ENCODE results near the gene NIT1.

NIT1 gene

DNA sequence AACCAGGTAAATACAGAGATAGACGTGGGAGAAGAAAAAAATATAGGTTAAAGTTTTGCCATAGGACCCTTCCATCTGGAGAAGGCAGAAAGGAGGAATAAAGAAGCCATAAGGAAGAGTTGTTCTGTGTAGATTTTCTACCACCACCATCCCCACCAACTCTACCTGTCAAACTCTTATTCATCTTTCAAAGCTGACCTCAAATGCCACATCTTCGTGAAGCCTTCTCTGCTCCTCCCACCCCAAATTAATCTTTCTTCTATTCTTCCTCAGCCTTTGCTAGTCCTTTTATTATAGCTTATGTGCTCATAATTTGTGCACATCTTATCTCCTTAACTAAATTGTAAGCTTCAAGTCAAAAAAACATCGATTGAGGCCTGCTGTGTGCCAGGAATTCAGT lies 27.3 kb upstream of the NIT1 start:
- H2AK5ac ChIP-seq (ENCODE audit: low read depth, low read length) = no peak overlapping the region
- H2BK5ac ChIP-seq (ENCODE audit: low read length) = no peak overlapping the region
- no peak overlapping the region for H4K91ac ChIP-seq (ENCODE audit: low read depth, low read length, poor library complexity)
- H3K27me3 ChIP-seq (ENCODE audit: control insufficient read depth in 3 of 3, insufficient read depth in 3 of 3, low read depth in 1 of 3, low read length in 3 of 3) = peaks cover 0 to 56% (median 0%) of the 10 kb centered on the region in 3 experiments
- no peak overlapping the region for H3K23ac ChIP-seq (ENCODE audit: low read depth, low read length, poor library complexity)
- no peak overlapping the region for H3K14ac ChIP-seq (ENCODE audit: low read length)
- no peak overlapping the region for H4K8ac ChIP-seq (ENCODE audit: low read depth, low read length)
- no peak for DNase-seq (ENCODE audit: low spot score)
- H3K9ac ChIP-seq (ENCODE audit: low read depth, low read length, poor library complexity) = no peak overlapping the region
- H3K79me1 ChIP-seq (ENCODE audit: low read depth, low read length) = no peaks in the 10 kb centered on the region
- H3K4me1 ChIP-seq (ENCODE audit: control insufficient read depth in 2 of 2, insufficient read depth in 1 of 2, low read depth in 1 of 2, low read length in 2 of 2) = no peaks in the 10 kb centered on the region
- no peak overlapping the region for H2BK12ac ChIP-seq (ENCODE audit: low read length)
- H3K36me3 ChIP-seq (replicated peaks in 1 of 2; ENCODE audit: control insufficient read depth in 2 of 2, insufficient read depth in 2 of 2, low read length in 2 of 2) = no peaks in the 10 kb centered on the region
- H3K18ac ChIP-seq (ENCODE audit: low read length) = no peak overlapping the region
- no peak overlapping the region for H2AFZ ChIP-seq (ENCODE audit: low read length)
- H3K4me3 ChIP-seq (ENCODE audit: low read length in 2 of 2) = no peak overlapping the region
- H3K4me2 ChIP-seq (ENCODE audit: insufficient read depth, low read length, poor library complexity, severe bottlenecking) = no peak overlapping the region
- H3K9me3 ChIP-seq (replicated peaks in 1 of 2; ENCODE audit: control insufficient read depth in 2 of 2, insufficient read depth in 1 of 2, low read depth in 1 of 2, low read length in 2 of 2) = no peaks in the 10 kb centered on the region
- H3K4ac ChIP-seq (ENCODE audit: low read length) = no peak overlapping the region
- no peak overlapping the region for H3K27ac ChIP-seq (replicated peaks; ENCODE audit: low read length)
- H2BK15ac ChIP-seq (ENCODE audit: low read length) = no peak overlapping the region
- no CpG with 5 or more reads among the region's 3 CpGs for WGBS, 2 donors (ENCODE audit: extremely low coverage in 2 of 2, insufficient read length in 2 of 2, insufficient replicate concordance in 1 of 2)
- no peak overlapping the region for H2BK120ac ChIP-seq (ENCODE audit: low read depth, low read length)

DNA sequence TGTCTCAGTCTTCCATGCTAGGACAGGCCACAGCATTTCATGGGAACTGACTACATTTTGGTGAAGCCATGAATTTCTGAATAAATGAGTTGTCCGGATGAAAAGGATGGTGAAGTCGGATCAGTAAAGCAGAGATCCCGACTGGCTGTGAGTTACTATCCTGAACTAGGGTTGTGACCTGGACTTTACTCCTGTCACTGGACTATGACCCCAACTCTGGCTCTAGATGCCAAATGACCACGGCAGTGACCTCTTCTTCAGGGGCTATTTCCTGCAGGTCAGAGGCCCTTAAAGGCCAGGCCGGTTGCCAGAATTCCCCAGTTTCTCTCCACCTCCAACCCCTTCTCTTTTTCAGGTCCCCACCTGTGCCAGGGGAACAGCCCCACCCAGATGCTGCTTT lies 26.8 kb upstream of the NIT1 start:
- H3K4ac ChIP-seq (ENCODE audit: low read length) = no peak overlapping the region
- no peaks in the 10 kb centered on the region for H3K79me1 ChIP-seq (ENCODE audit: low read depth, low read length)
- no peak overlapping the region for H2AFZ ChIP-seq (ENCODE audit: low read length)
- no peak overlapping the region for H3K9ac ChIP-seq (ENCODE audit: low read depth, low read length, poor library complexity)
- H2BK120ac ChIP-seq (ENCODE audit: low read depth, low read length) = no peak overlapping the region
- no peak overlapping the region for H2BK15ac ChIP-seq (ENCODE audit: low read length)
- no peak overlapping the region for H4K91ac ChIP-seq (ENCODE audit: low read depth, low read length, poor library complexity)
- H4K8ac ChIP-seq (ENCODE audit: low read depth, low read length) = no peak overlapping the region
- no peak overlapping the region for H3K27ac ChIP-seq (replicated peaks; ENCODE audit: low read length)
- peaks cover 0 to 57% (median 0%) of the 10 kb centered on the region in 3 experiments for H3K27me3 ChIP-seq (ENCODE audit: control insufficient read depth in 3 of 3, insufficient read depth in 3 of 3, low read depth in 1 of 3, low read length in 3 of 3)
- no peak overlapping the region for H2AK5ac ChIP-seq (ENCODE audit: low read depth, low read length)
- no peak overlapping the region for H3K23ac ChIP-seq (ENCODE audit: low read depth, low read length, poor library complexity)
- WGBS, 2 donors (ENCODE audit: extremely low coverage in 2 of 2, insufficient read length in 2 of 2, insufficient replicate concordance in 1 of 2) = no CpG with 5 or more reads among the region's 5 CpGs
- H3K9me3 ChIP-seq (replicated peaks in 1 of 2; ENCODE audit: control insufficient read depth in 2 of 2, insufficient read depth in 1 of 2, low read depth in 1 of 2, low read length in 2 of 2) = no peaks in the 10 kb centered on the region
- no peak for DNase-seq (ENCODE audit: low spot score)
- H2BK12ac ChIP-seq (ENCODE audit: low read length) = no peak overlapping the region
- no peak overlapping the region for H3K14ac ChIP-seq (ENCODE audit: low read length)
- no peak overlapping the region for H2BK5ac ChIP-seq (ENCODE audit: low read length)
- no peak overlapping the region for H3K4me2 ChIP-seq (ENCODE audit: insufficient read depth, low read length, poor library complexity, severe bottlenecking)
- H3K18ac ChIP-seq (ENCODE audit: low read length) = no peak overlapping the region
- H3K4me3 ChIP-seq (ENCODE audit: low read length in 2 of 2) = no peak overlapping the region
- H3K36me3 ChIP-seq (replicated peaks in 1 of 2; ENCODE audit: control insufficient read depth in 2 of 2, insufficient read depth in 2 of 2, low read length in 2 of 2) = no peaks in the 10 kb centered on the region
- H3K4me1 ChIP-seq (ENCODE audit: control insufficient read depth in 2 of 2, insufficient read depth in 1 of 2, low read depth in 1 of 2, low read length in 2 of 2) = no peaks in the 10 kb centered on the region

DNA sequence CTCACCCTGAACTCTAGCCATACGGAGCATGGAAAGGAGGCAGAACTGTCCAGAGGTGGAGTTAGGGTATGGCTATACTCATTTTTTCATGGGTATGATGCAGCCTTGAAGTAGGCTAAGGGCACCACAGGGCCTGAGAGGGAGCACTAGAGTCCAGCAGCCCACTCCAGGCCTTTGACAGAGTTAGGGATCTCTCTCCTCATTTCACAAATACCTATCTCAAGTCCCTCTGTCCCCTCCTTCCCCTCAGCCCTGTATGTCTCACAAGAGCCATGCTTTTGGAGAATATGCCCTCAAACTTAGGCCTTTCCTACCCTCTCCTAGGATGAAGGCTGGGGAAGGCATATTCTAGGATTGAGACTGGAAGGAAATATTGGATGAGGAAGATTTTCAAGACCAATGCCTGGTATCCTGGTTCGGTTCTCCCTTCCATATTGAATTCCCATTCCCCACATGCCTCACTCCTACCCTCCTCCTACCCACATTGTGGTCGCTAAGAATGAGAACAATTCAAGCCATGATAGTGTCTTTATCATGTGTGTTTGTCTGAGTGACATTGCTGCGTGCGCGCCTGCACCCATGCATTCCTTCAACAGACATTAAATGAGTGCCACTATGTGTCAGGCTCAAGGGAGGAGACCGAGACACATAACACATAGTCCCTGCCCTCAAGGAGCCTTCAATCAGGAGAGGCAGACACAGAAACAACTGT lies 26.0 kb upstream of the NIT1 start:
- no peak overlapping the region for H3K9ac ChIP-seq (ENCODE audit: low read depth, low read length, poor library complexity)
- H3K4me1 ChIP-seq (ENCODE audit: control insufficient read depth in 2 of 2, insufficient read depth in 1 of 2, low read depth in 1 of 2, low read length in 2 of 2) = no peaks in the 10 kb centered on the region
- H3K14ac ChIP-seq (ENCODE audit: low read length) = no peak overlapping the region
- WGBS, 2 donors (ENCODE audit: extremely low coverage in 2 of 2, insufficient read length in 2 of 2, insufficient replicate concordance in 1 of 2) = no CpG with 5 or more reads among the region's 7 CpGs
- no peak overlapping the region for H2BK5ac ChIP-seq (ENCODE audit: low read length)
- no peak overlapping the region for H2BK15ac ChIP-seq (ENCODE audit: low read length)
- no peak overlapping the region for H3K18ac ChIP-seq (ENCODE audit: low read length)
- H4K91ac ChIP-seq (ENCODE audit: low read depth, low read length, poor library complexity) = no peak overlapping the region
- H2BK120ac ChIP-seq (ENCODE audit: low read depth, low read length) = no peak overlapping the region
- H3K79me1 ChIP-seq (ENCODE audit: low read depth, low read length) = no peaks in the 10 kb centered on the region
- H4K8ac ChIP-seq (ENCODE audit: low read depth, low read length) = no peak overlapping the region
- H3K23ac ChIP-seq (ENCODE audit: low read depth, low read length, poor library complexity) = no peak overlapping the region
- DNase-seq (ENCODE audit: low spot score) = no peak
- H3K27ac ChIP-seq (replicated peaks; ENCODE audit: low read length) = no peak overlapping the region
- H2BK12ac ChIP-seq (ENCODE audit: low read length) = no peak overlapping the region
- H3K9me3 ChIP-seq (replicated peaks in 1 of 2; ENCODE audit: control insufficient read depth in 2 of 2, insufficient read depth in 1 of 2, low read depth in 1 of 2, low read length in 2 of 2) = no peaks in the 10 kb centered on the region
- H3K27me3 ChIP-seq (ENCODE audit: control insufficient read depth in 3 of 3, insufficient read depth in 3 of 3, low read depth in 1 of 3, low read length in 3 of 3) = peaks cover 0 to 54% (median 0%) of the 10 kb centered on the region in 3 experiments
- H3K36me3 ChIP-seq (replicated peaks in 1 of 2; ENCODE audit: control insufficient read depth in 2 of 2, insufficient read depth in 2 of 2, low read length in 2 of 2) = no peaks in the 10 kb centered on the region
- no peak overlapping the region for H2AK5ac ChIP-seq (ENCODE audit: low read depth, low read length)
- no peak overlapping the region for H2AFZ ChIP-seq (ENCODE audit: low read length)
- no peak overlapping the region for H3K4me3 ChIP-seq (ENCODE audit: low read length in 2 of 2)
- H3K4me2 ChIP-seq (ENCODE audit: insufficient read depth, low read length, poor library complexity, severe bottlenecking) = no peak overlapping the region
- no peak overlapping the region for H3K4ac ChIP-seq (ENCODE audit: low read length)

GRCh38 chr1:161092621-161093028 lies 25.3 kb upstream of the NIT1 start:
- no peak overlapping the region for H2BK120ac ChIP-seq (ENCODE audit: low read depth, low read length)
- H4K91ac ChIP-seq (ENCODE audit: low read depth, low read length, poor library complexity) = no peak overlapping the region
- no peak overlapping the region for H3K4ac ChIP-seq (ENCODE audit: low read length)
- no peak overlapping the region for H3K4me2 ChIP-seq (ENCODE audit: insufficient read depth, low read length, poor library complexity, severe bottlenecking)
- H2AFZ ChIP-seq (ENCODE audit: low read length) = no peak overlapping the region
- H3K9ac ChIP-seq (ENCODE audit: low read depth, low read length, poor library complexity) = no peak overlapping the region
- H2BK15ac ChIP-seq (ENCODE audit: low read length) = no peak overlapping the region
- no CpG with 5 or more reads among the region's 3 CpGs for WGBS, 2 donors (ENCODE audit: extremely low coverage in 2 of 2, insufficient read length in 2 of 2, insufficient replicate concordance in 1 of 2)
- H4K8ac ChIP-seq (ENCODE audit: low read depth, low read length) = no peak overlapping the region
- no peak for DNase-seq (ENCODE audit: low spot score)
- no peaks in the 10 kb centered on the region for H3K36me3 ChIP-seq (replicated peaks in 1 of 2; ENCODE audit: control insufficient read depth in 2 of 2, insufficient read depth in 2 of 2, low read length in 2 of 2)
- no peak overlapping the region for H3K4me3 ChIP-seq (ENCODE audit: low read length in 2 of 2)
- H3K27ac ChIP-seq (replicated peaks; ENCODE audit: low read length) = no peak overlapping the region
- H3K9me3 ChIP-seq (replicated peaks in 1 of 2; ENCODE audit: control insufficient read depth in 2 of 2, insufficient read depth in 1 of 2, low read depth in 1 of 2, low read length in 2 of 2) = no peaks in the 10 kb centered on the region
- peaks cover 0 to 47% (median 0%) of the 10 kb centered on the region in 3 experiments for H3K27me3 ChIP-seq (ENCODE audit: control insufficient read depth in 3 of 3, insufficient read depth in 3 of 3, low read depth in 1 of 3, low read length in 3 of 3)
- H3K14ac ChIP-seq (ENCODE audit: low read length) = no peak overlapping the region
- H3K4me1 ChIP-seq (ENCODE audit: control insufficient read depth in 2 of 2, insufficient read depth in 1 of 2, low read depth in 1 of 2, low read length in 2 of 2) = peaks cover 0 to 3% of the 10 kb centered on the region in 2 donors
- H3K18ac ChIP-seq (ENCODE audit: low read length) = no peak overlapping the region
- no peak overlapping the region for H2BK5ac ChIP-seq (ENCODE audit: low read length)
- H3K23ac ChIP-seq (ENCODE audit: low read depth, low read length, poor library complexity) = no peak overlapping the region
- H2AK5ac ChIP-seq (ENCODE audit: low read depth, low read length) = no peak overlapping the region
- no peaks in the 10 kb centered on the region for H3K79me1 ChIP-seq (ENCODE audit: low read depth, low read length)
- no peak overlapping the region for H2BK12ac ChIP-seq (ENCODE audit: low read length)
